Pericardium fibroblast (primary cell): ENCODE measurements around the gene ZNF723. TPM values are rescaled to one million over a fixed set of nuclear protein-coding genes. Genes with fewer than 3 reads are reported as not detected.

Experiments
- total RNA-seq: library from RNA; depleted of rRNA; stranded (reverse); fragments of >200 nt; gene quantifications from 2 replicates; pipeline ENCODE4 v1.2.3, GENCODE V29; 2015

The ZNF723 gene
- not detected in 2 replicates for total RNA-seq

GRCh38 chr19:22832031-22832762 is at the start of gene ZNF723:
TSS of gene ZNF723 (plus strand) at chr19:22832291. CDS start at chr19:22832380, 89 bp downstream.

GRCh38 chr19:22783651-22784410 is 48.3 kb upstream of the ZNF723 start, which contains the start of gene ZNF99:
TSS of gene ZNF99 (minus strand) at chr19:22784151. CDS start at chr19:22784016, 135 bp downstream.

Other genes with a start within 250 kb of the ZNF723 start
- 0.12 and 0.34 TPM in 2 replicates for gene ZNF492, start 198.0 kb upstream of the ZNF723 start, total RNA-seq
- gene ZNF99, start 48.1 kb upstream of the ZNF723 start, total RNA-seq: not detected in 2 replicates
- gene ZNF728, start 170.9 kb downstream of the ZNF723 start, total RNA-seq: 0.09 TPM in 1 of 2 replicates, not detected in the other